ENCODE data around the gene THBS2.

DNA sequence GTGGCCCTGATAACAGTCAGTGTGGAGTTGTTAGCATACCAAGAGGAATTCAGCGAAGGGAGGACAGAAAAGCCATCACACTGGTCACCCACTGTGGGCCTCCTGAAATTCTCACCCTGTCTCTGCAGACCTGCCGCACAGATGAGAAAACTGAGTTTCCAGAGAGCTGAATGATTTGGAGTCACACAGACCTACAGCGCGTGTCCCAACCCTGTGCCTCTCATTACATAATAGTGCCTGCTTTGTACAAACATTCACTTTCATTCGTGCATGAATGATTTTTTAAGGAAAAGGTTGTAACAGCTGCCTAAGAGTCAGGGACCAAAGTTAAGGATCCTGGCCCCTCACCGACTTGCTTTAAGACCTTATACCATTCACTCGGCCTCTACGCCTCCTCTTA is 62.7 kb downstream of the THBS2 start:
- TF ChIP-seq ZNF565 (CRISPR knock-in tag; conservative IDR thresholded peaks at IDR 0.05; ENCODE audit: low read depth) (no peak), SNAI2 (CRISPR knock-in tag; IDR thresholded peaks at IDR 0.05) (no peak), ZNF70 (CRISPR knock-in tag; IDR thresholded peaks at IDR 0.05) (no peak), RARB (CRISPR knock-in tag; IDR thresholded peaks at IDR 0.05) (no peak), ARNTL (CRISPR knock-in tag; IDR thresholded peaks at IDR 0.05; ENCODE audit: borderline replicate concordance, low read depth) (no peak), GLIS3 (CRISPR knock-in tag; IDR thresholded peaks at IDR 0.05) (no peak), ZC3H10 (CRISPR knock-in tag; IDR thresholded peaks at IDR 0.05) (no peak), OSR1 (CRISPR knock-in tag; IDR thresholded peaks at IDR 0.05) (no peak), ZFP3 (CRISPR knock-in tag; IDR thresholded peaks at IDR 0.05) (no peak), CREB5 (CRISPR knock-in tag; IDR thresholded peaks at IDR 0.05; ENCODE audit: low read depth) (no peak), ZNF8 (CRISPR knock-in tag; IDR thresholded peaks at IDR 0.05) (no peak), ISL1 (CRISPR knock-in tag; IDR thresholded peaks at IDR 0.05) (no peak)
- TF ChIP-seq, protein P1, sequence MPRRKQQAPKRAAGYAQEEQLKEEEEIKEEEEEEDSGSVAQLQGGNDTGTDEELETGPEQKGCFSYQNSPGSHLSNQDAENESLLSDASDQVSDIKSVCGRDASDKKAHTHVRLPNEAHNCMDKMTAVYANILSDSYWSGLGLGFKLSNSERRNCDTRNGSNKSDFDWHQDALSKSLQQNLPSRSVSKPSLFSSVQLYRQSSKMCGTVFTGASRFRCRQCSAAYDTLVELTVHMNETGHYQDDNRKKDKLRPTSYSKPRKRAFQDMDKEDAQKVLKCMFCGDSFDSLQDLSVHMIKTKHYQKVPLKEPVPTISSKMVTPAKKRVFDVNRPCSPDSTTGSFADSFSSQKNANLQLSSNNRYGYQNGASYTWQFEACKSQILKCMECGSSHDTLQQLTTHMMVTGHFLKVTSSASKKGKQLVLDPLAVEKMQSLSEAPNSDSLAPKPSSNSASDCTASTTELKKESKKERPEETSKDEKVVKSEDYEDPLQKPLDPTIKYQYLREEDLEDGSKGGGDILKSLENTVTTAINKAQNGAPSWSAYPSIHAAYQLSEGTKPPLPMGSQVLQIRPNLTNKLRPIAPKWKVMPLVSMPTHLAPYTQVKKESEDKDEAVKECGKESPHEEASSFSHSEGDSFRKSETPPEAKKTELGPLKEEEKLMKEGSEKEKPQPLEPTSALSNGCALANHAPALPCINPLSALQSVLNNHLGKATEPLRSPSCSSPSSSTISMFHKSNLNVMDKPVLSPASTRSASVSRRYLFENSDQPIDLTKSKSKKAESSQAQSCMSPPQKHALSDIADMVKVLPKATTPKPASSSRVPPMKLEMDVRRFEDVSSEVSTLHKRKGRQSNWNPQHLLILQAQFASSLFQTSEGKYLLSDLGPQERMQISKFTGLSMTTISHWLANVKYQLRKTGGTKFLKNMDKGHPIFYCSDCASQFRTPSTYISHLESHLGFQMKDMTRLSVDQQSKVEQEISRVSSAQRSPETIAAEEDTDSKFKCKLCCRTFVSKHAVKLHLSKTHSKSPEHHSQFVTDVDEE (CRISPR knock-in tag; IDR thresholded peaks at IDR 0.05) = no peak
- TF ChIP-seq, protein P2, sequence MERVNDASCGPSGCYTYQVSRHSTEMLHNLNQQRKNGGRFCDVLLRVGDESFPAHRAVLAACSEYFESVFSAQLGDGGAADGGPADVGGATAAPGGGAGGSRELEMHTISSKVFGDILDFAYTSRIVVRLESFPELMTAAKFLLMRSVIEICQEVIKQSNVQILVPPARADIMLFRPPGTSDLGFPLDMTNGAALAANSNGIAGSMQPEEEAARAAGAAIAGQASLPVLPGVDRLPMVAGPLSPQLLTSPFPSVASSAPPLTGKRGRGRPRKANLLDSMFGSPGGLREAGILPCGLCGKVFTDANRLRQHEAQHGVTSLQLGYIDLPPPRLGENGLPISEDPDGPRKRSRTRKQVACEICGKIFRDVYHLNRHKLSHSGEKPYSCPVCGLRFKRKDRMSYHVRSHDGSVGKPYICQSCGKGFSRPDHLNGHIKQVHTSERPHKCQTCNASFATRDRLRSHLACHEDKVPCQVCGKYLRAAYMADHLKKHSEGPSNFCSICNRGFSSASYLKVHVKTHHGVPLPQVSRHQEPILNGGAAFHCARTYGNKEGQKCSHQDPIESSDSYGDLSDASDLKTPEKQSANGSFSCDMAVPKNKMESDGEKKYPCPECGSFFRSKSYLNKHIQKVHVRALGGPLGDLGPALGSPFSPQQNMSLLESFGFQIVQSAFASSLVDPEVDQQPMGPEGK (CRISPR knock-in tag; IDR thresholded peaks at IDR 0.05; ENCODE audit: borderline replicate concordance) = no peak
